HCT116 (cell line): Measurements from ENCODE around the gene P4HA1. TPM values are rescaled to one million over a fixed set of nuclear protein-coding genes. Genes with fewer than 3 reads are reported as not detected.
"Not testable (repeated sequence)": the region's sequence is repeated elsewhere in the genome, so short reads cannot be mapped to it uniquely, and the experiment has no call there.

Experiments used
- ATAC-seq: fragments of 200-7000 bp; cut with Tn5 transposase; 2 replicates; pipeline ENCODE4 v1.9.1; 2020; ENCODE audit warnings: mild to moderate bottlenecking, moderate library complexity
- BruUV-seq: library from RNA; stranded (reverse); fragments of 400-500 nt; replicated peaks from 2 replicates; lab custom pipeline; 2021; lab: Mats Ljungman, UMichigan
- CTCF ChIA-PET: fragments of 300-600 bp; sonication (Branson Sonifier 250); formaldehyde crosslinking; loops from one replicate; lab custom pipeline; 2021; ENCODE audit warnings: antibody characterized with exemption; lab: Charles Lee
- POLR2A ChIA-PET: fragments of 300-600, 350-600 bp; sonication (Branson Sonifier 250); formaldehyde crosslinking; loops from one replicate; lab custom pipeline; 2021; ENCODE audit warnings: antibody characterized with exemption; lab: Charles Lee
- RAD21 ChIA-PET, 2 experiments: fragments of 300-600 bp; sonication (Branson Sonifier 250); formaldehyde crosslinking; loops; one replicate each; lab custom pipeline; 2023; ENCODE audit warnings: low total read pairs in 2 of 2; ENCODE audit not compliant: uncharacterized antibody in 2 of 2, unreplicated experiment in 2 of 2, low non-redundant PET in 1 of 2; lab: Charles Lee
- DNase-seq: peaks from one replicate; pipeline ENCODE4 v3.0.0-alpha.2; 2010; ENCODE audit warnings: low read depth, low spot score
- H2AFZ ChIP-seq: fragments of 200-600 bp; shearing (Covaris generic), sonication (generic); 2 replicates; pipeline ENCODE4 v1.6.1; 2017; ENCODE audit warnings: low read depth, mixed run types, mixed read lengths, antibody characterized with exemption, low read length; ENCODE audit not compliant: poor library complexity, severe bottlenecking
- H3K27ac ChIP-seq: 2 replicates; pipeline ENCODE4 v1.5.1; 2012; ENCODE audit warnings: low read depth, low read length
- H3K27me3 ChIP-seq: fragments of 200-600 bp; sonication (generic); 2 replicates; pipeline ENCODE4 v1.6.1; 2016; ENCODE audit warnings: mixed run types, low read length, mixed read lengths; ENCODE audit not compliant: insufficient read depth
- H3K36me3 ChIP-seq, 2 experiments: fragments of 200-500 bp in 1 of 2; fragments of 200-600 bp in 1 of 2; sonication (Bioruptor generic) in 1 of 2; sonication (generic) in 1 of 2; 2 replicates each; pipeline versions ENCODE4 v1.5.1 to v1.6.1; 2014 to 2016; ENCODE audit warnings: low read length in 2 of 2, inconsistent platforms in 1 of 2, mixed read lengths in 1 of 2, mixed run types in 1 of 2; ENCODE audit not compliant: insufficient read depth in 2 of 2, control insufficient read depth in 1 of 2
- H3K4me1 ChIP-seq, 2 experiments: fragments of 200-600 bp in 1 of 2; sonication (generic) in 1 of 2; 2 replicates each; pipeline versions ENCODE4 v1.5.1 to v1.6.1; 2012 to 2017; ENCODE audit warnings: low read length in 2 of 2, inconsistent platforms in 1 of 2, mild to moderate bottlenecking in 1 of 2, mixed read lengths in 1 of 2, mixed run types in 1 of 2, moderate library complexity in 1 of 2; ENCODE audit not compliant: insufficient read depth in 2 of 2, control insufficient read depth in 1 of 2
- H3K4me2 ChIP-seq: fragments of 200-600 bp; sonication (generic); 2 replicates; pipeline ENCODE4 v1.6.1; 2017; ENCODE audit warnings: mixed run types, low read length, mixed read lengths
- H3K4me3 ChIP-seq, 2 experiments: fragments of 200-600 bp in 1 of 2; sonication (generic) in 1 of 2; replicated peaks in 1 of 2; 2 replicates each; pipeline ENCODE4 v1.5.1; 2011 to 2016; ENCODE audit warnings: low read length in 2 of 2, control low read depth in 1 of 2, low read depth in 1 of 2, mild to moderate bottlenecking in 1 of 2, mixed read lengths in 1 of 2, mixed run types in 1 of 2
- H3K79me2 ChIP-seq: fragments of 200-600 bp; sonication (generic); 2 replicates; pipeline ENCODE4 v1.6.1; 2017; ENCODE audit warnings: mild to moderate bottlenecking, mixed run types, low read length, moderate library complexity, mixed read lengths; ENCODE audit not compliant: insufficient read depth
- H3K9ac ChIP-seq: fragments of 200-600 bp; sonication (generic); 2 replicates; pipeline ENCODE4 v1.6.1; 2016; ENCODE audit warnings: low read length, mixed read lengths
- H3K9me2 ChIP-seq: fragments of 200-600 bp; sonication (generic), shearing (Covaris generic); 2 replicates; pipeline ENCODE4 v1.6.1; 2017; ENCODE audit warnings: mixed run types, mild to moderate bottlenecking, moderate library complexity; ENCODE audit not compliant: insufficient read depth
- H3K9me3 ChIP-seq, 2 experiments: fragments of 200-500 bp in 1 of 2; fragments of 200-600 bp in 1 of 2; sonication (Bioruptor generic) in 1 of 2; sonication (generic) in 1 of 2; 2 replicates each; pipeline ENCODE4 v1.6.1; 2014 to 2017; ENCODE audit warnings: low read length in 2 of 2, mixed read lengths in 2 of 2, inconsistent platforms in 1 of 2, low read depth in 1 of 2, mild to moderate bottlenecking in 1 of 2, mixed run types in 1 of 2, moderate library complexity in 1 of 2; ENCODE audit not compliant: control insufficient read depth in 1 of 2, insufficient read depth in 1 of 2
- H4K20me1 ChIP-seq: fragments of 200-600 bp; sonication (generic), shearing (Covaris generic); 2 replicates; pipeline ENCODE4 v1.6.1; 2017; ENCODE audit warnings: mixed run types, mild to moderate bottlenecking, moderate library complexity; ENCODE audit not compliant: insufficient read depth
- ATF3 ChIP-seq: IDR thresholded peaks from 2 replicates; pipeline ENCODE4 v1.6.1; 2012
- EGR1 ChIP-seq: IDR thresholded peaks from 2 replicates; pipeline ENCODE4 v1.6.1; 2012; ENCODE audit warnings: low read depth
- ELF1 ChIP-seq: IDR thresholded peaks from 2 replicates; pipeline ENCODE4 v1.6.1; 2012; ENCODE audit warnings: low read depth, borderline replicate concordance
- JUND ChIP-seq: IDR thresholded peaks from 2 replicates; pipeline ENCODE4 v1.6.1; 2012
- MAX ChIP-seq: IDR thresholded peaks from 2 replicates; pipeline ENCODE4 v1.6.1; 2012
- POLR2A ChIP-seq: IDR thresholded peaks from 2 replicates; pipeline ENCODE4 v1.7.0; 2011; ENCODE audit warnings: borderline replicate concordance; ENCODE audit not compliant: insufficient read depth, insufficient read length; ENCODE audit errors: extremely low read depth
- POLR2AphosphoS5 ChIP-seq: IDR thresholded peaks from 2 replicates; pipeline ENCODE4 v1.6.1; 2011; ENCODE audit warnings: mild to moderate bottlenecking, low read depth, low read length, moderate library complexity
- RAD21 ChIP-seq: IDR thresholded peaks from 2 replicates; pipeline ENCODE4 v1.6.1; 2012; ENCODE audit warnings: low read depth, mild to moderate bottlenecking
- SIN3A ChIP-seq: IDR thresholded peaks from 2 replicates; pipeline ENCODE4 v1.6.1; 2012; ENCODE audit warnings: low read depth
- SP1 ChIP-seq: IDR thresholded peaks from 2 replicates; pipeline ENCODE4 v1.6.1; 2012; ENCODE audit warnings: low read depth
- SRF ChIP-seq: IDR thresholded peaks from 2 replicates; pipeline ENCODE4 v1.6.1; 2012; ENCODE audit warnings: low read depth
- TCF7L2 ChIP-seq: IDR thresholded peaks from 2 replicates; pipeline ENCODE4 v1.7.0; 2011; ENCODE audit warnings: borderline replicate concordance, inconsistent platforms; ENCODE audit not compliant: insufficient read depth, insufficient read length; ENCODE audit errors: extremely low read depth
- YY1 ChIP-seq: IDR thresholded peaks from 2 replicates; pipeline ENCODE4 v1.6.1; 2011; ENCODE audit warnings: low read length, low read depth, moderate library complexity, mild to moderate bottlenecking; ENCODE audit not compliant: insufficient replicate concordance; ENCODE audit errors: extremely low read depth
- ZBTB33 ChIP-seq: IDR thresholded peaks from 2 replicates; pipeline ENCODE4 v1.6.1; 2011; ENCODE audit warnings: mild to moderate bottlenecking, low read length, moderate library complexity; ENCODE audit not compliant: insufficient replicate concordance; ENCODE audit errors: extremely low read depth
- ZNF274 ChIP-seq: fragments of 200-500 bp; sonication (Bioruptor generic); IDR thresholded peaks from 2 replicates; pipeline ENCODE4 v1.6.1; 2014; ENCODE audit warnings: mild to moderate bottlenecking, low read depth, low read length, inconsistent platforms
- intact Hi-C: fragments of 100-400 bp; cut with micrococcal nuclease; formaldehyde crosslinking; loops from 2 replicates; pipeline ENCODE4 v1.10.0; 2022
- total RNA-seq: library from RNA; stranded (reverse); gene quantifications from one replicate; pipeline ENCODE4 v1.2.1, GENCODE V29; 2021; ENCODE audit not compliant: unreplicated experiment

P4HA1 gene
- total RNA-seq, 1 experiment from 2014 or later, result 49.7 TPM

- intact Hi-C loops, result no loop called here
- ATAC-seq (no peak), DNase-seq (no peak)
- CTCF ChIA-PET, result no interaction called here
- TF ChIP-seq ZNF274 (no peak), TCF7L2 (no peak), RAD21 (no peak), ZBTB33 (no peak), ELF1 (no peak), YY1 (no peak), POLR2AphosphoS5 (no peak), EGR1 (no peak), JUND (no peak), POLR2A (no peak), ATF3 (no peak), SIN3A (no peak), SRF (no peak), MAX (no peak), SP1 (no peak)
- Histone ChIP-seq H3K9ac (no peak overlapping the region), H3K9me2 (no peaks in the 10 kb centered on the region), H2AFZ (no peak overlapping the region), H3K9me3 (no peaks in the 10 kb centered on the region), H3K79me2 (no peaks in the 10 kb centered on the region), H3K36me3 (peaks cover 13 to 14% of the 10 kb centered on the region in 2 experiments; a peak in 3 of 4 replicates), H3K4me3 (no peak overlapping the region), H3K4me1 (no peaks in the 10 kb centered on the region), H3K27ac (no peak overlapping the region), H3K4me2 (no peak overlapping the region), H4K20me1 (0 out of 2 replicates have a peak, but pooled peaks cover 4% of the 10 kb centered on the region), H3K27me3 (no peaks in the 10 kb centered on the region)
- RAD21 ChIA-PET, result no interaction called here
- no TSS peak for BruUV-seq
- POLR2A ChIA-PET, result no interaction called here
Measured at GRCh38 chr10:73032536-73032935, 64.1 kb downstream of the P4HA1 start.

GRCh38 chr10:73026623-73027022, 70.0 kb downstream of the P4HA1 start:
- H3K27me3 ChIP-seq, H3K9ac ChIP-seq, H3K4me1 ChIP-seq, H3K4me2 ChIP-seq, H3K27ac ChIP-seq, H3K79me2 ChIP-seq, BruUV-seq, CTCF ChIA-PET, H4K20me1 ChIP-seq, H3K9me2 ChIP-seq, DNase-seq, POLR2A ChIA-PET, RAD21 ChIA-PET, H2AFZ ChIP-seq, H3K9me3 ChIP-seq, intact Hi-C loops, ATAC-seq, H3K4me3 ChIP-seq: not testable (repeated sequence)
- peaks cover 8 to 17% of the 10 kb centered on the region in 2 experiments; a peak in 3 of 4 replicates for H3K36me3 ChIP-seq
